IMR-90 (cell line): ENCODE measurements around the gene ITSN1. TPM values are rescaled to one million over a fixed set of nuclear protein-coding genes. Genes with fewer than 3 reads are reported as not detected.

ENCODE experiments used
- ATAC-seq: fragments of 200-7000 bp; cut with Tn5 transposase; 2 replicates; pipeline ENCODE4 v1.9.1; 2020; ENCODE audit warnings: low read depth, mild to moderate bottlenecking, moderate library complexity
- BruUV-seq: library from RNA; stranded (reverse); fragments of 400-500 nt; replicated peaks from 2 replicates; lab custom pipeline; 2021; lab: Mats Ljungman, UMichigan
- CTCF ChIA-PET: fragments of 300-600 bp; formaldehyde crosslinking; extraction: SDS; loops from one replicate; lab custom pipeline; 2021; ENCODE audit warnings: antibody characterized with exemption; lab: Yijun Ruan, JAX
- POLR2A ChIA-PET: fragments of 300-600 bp; sonication (Branson Sonifier 250); formaldehyde crosslinking; loops from one replicate; lab custom pipeline; 2022; ENCODE audit warnings: antibody characterized with exemption; ENCODE audit not compliant: unreplicated experiment; lab: Charles Lee
- DNase-seq: peaks from one replicate; pipeline ENCODE4 v3.0.0; 2013
- H2AFZ ChIP-seq: replicated peaks from 2 replicates; pipeline ENCODE3; 2013; ENCODE audit warnings: low read length, mild to moderate bottlenecking; ENCODE audit not compliant: poor library complexity
- H2AK5ac ChIP-seq: 2 replicates; pipeline ENCODE4 v1.6.1; 2013; ENCODE audit warnings: low read depth, low read length, inconsistent platforms
- H2AK9ac ChIP-seq: replicated peaks from 2 replicates; pipeline ENCODE3; 2013; ENCODE audit warnings: mild to moderate bottlenecking, low read depth, low read length, moderate library complexity; ENCODE audit not compliant: poor library complexity
- H2BK120ac ChIP-seq: 2 replicates; pipeline ENCODE4 v1.6.1; 2013; ENCODE audit warnings: low read depth, low read length, inconsistent platforms
- H2BK15ac ChIP-seq: 3 replicates; pipeline ENCODE4 v1.6.1; 2013; ENCODE audit warnings: low read depth, low read length, inconsistent platforms
- H2BK20ac ChIP-seq: 2 replicates; pipeline ENCODE4 v1.6.1; 2013; ENCODE audit warnings: low read depth, mild to moderate bottlenecking, inconsistent platforms, low read length, moderate library complexity
- H2BK5ac ChIP-seq: 2 replicates; pipeline ENCODE4 v1.6.1; 2013; ENCODE audit warnings: mild to moderate bottlenecking, low read depth, low read length, inconsistent platforms; ENCODE audit not compliant: poor library complexity, severe bottlenecking
- H3K14ac ChIP-seq: replicated peaks from 2 replicates; pipeline ENCODE4 v1.6.1; 2013; ENCODE audit warnings: low read depth, low read length, inconsistent platforms
- H3K18ac ChIP-seq: 2 replicates; pipeline ENCODE4 v1.6.1; 2013; ENCODE audit warnings: low read depth, low read length, control low read depth
- H3K23ac ChIP-seq: 2 replicates; pipeline ENCODE4 v1.6.1; 2013; ENCODE audit warnings: low read depth, low read length, inconsistent platforms
- H3K27ac ChIP-seq: 2 replicates; pipeline ENCODE4 v1.5.1; 2013; ENCODE audit warnings: mild to moderate bottlenecking, control low read depth, low read length; ENCODE audit not compliant: insufficient read depth
- H3K27me3 ChIP-seq: 2 replicates; pipeline ENCODE4 v1.6.1; 2013; ENCODE audit warnings: low read length; ENCODE audit not compliant: control insufficient read depth, insufficient read depth
- H3K36me3 ChIP-seq: 2 replicates; pipeline ENCODE4 v1.6.1; 2013; ENCODE audit warnings: low read length, mixed read lengths; ENCODE audit not compliant: control insufficient read depth, insufficient read depth
- H3K4ac ChIP-seq: 2 replicates; pipeline ENCODE4 v1.6.1; 2013; ENCODE audit warnings: low read depth, low read length, inconsistent platforms
- H3K4me1 ChIP-seq: 2 replicates; pipeline ENCODE4 v1.6.1; 2013; ENCODE audit warnings: low read length, mixed read lengths; ENCODE audit not compliant: control insufficient read depth, insufficient read depth
- H3K4me2 ChIP-seq: 2 replicates; pipeline ENCODE4 v1.6.1; 2013; ENCODE audit warnings: low read depth, mild to moderate bottlenecking, control low read depth, low read length, moderate library complexity
- H3K4me3 ChIP-seq: 2 replicates; pipeline ENCODE4 v1.5.1; 2013; ENCODE audit warnings: low read depth, mild to moderate bottlenecking, control low read depth, low read length, moderate library complexity; ENCODE audit not compliant: insufficient read depth
- H3K56ac ChIP-seq: 2 replicates; pipeline ENCODE4 v1.6.1; 2013; ENCODE audit warnings: low read length, inconsistent platforms; ENCODE audit not compliant: insufficient read depth; ENCODE audit errors: extremely low read depth
- H3K79me1 ChIP-seq, 2 experiments: 2 replicates each; pipeline ENCODE4 v1.6.1; 2013; ENCODE audit warnings: low read length in 2 of 2, inconsistent platforms in 1 of 2, low read depth in 1 of 2
- H3K9ac ChIP-seq: 2 replicates; pipeline ENCODE4 v1.6.1; 2013; ENCODE audit warnings: low read depth, low read length, control low read depth
- H3K9me1 ChIP-seq: 2 replicates; pipeline ENCODE4 v1.6.1; 2013; ENCODE audit warnings: low read length, inconsistent platforms; ENCODE audit not compliant: insufficient read depth
- H3K9me3 ChIP-seq: 2 replicates; pipeline ENCODE4 v1.6.1; 2013; ENCODE audit warnings: low read length; ENCODE audit not compliant: control insufficient read depth, insufficient read depth
- H4K20me1 ChIP-seq: 2 replicates; pipeline ENCODE4 v1.6.1; 2013; ENCODE audit warnings: low read length, inconsistent platforms; ENCODE audit not compliant: insufficient read depth
- H4K5ac ChIP-seq: 2 replicates; pipeline ENCODE4 v1.6.1; 2013; ENCODE audit warnings: mild to moderate bottlenecking, low read depth, low read length, control low read depth
- H4K8ac ChIP-seq, 2 experiments: 2 replicates each; pipeline ENCODE4 v1.6.1; 2013; ENCODE audit warnings: low read depth in 2 of 2, low read length in 2 of 2, control low read depth in 1 of 2, inconsistent platforms in 1 of 2
- H4K91ac ChIP-seq: 2 replicates; pipeline ENCODE4 v1.6.1; 2013; ENCODE audit warnings: low read depth, low read length, inconsistent platforms; ENCODE audit not compliant: insufficient read depth
- BHLHE40 ChIP-seq: fragments of 150-350 bp; IDR thresholded peaks from 2 replicates; pipeline ENCODE4 v1.6.1; 2016; ENCODE audit warnings: mild to moderate bottlenecking, low read depth, low read length
- CHD1 ChIP-seq: IDR thresholded peaks from 2 replicates; pipeline ENCODE4 v1.6.1; 2012; ENCODE audit warnings: low read depth, low read length, improper control_type of control experiment
- ELK1 ChIP-seq: fragments of 150-350 bp; IDR thresholded peaks from 2 replicates; pipeline ENCODE4 v1.6.1; 2016; ENCODE audit warnings: low read depth, mild to moderate bottlenecking, low read length, moderate library complexity, borderline replicate concordance
- FOS ChIP-seq: fragments of 150-350 bp; IDR thresholded peaks from 2 replicates; pipeline ENCODE4 v1.6.1; 2016; ENCODE audit warnings: low read depth, low read length
- MAZ ChIP-seq: IDR thresholded peaks from 2 replicates; pipeline ENCODE4 v1.6.1; 2012; ENCODE audit warnings: low read depth, mild to moderate bottlenecking, low read length, improper control_type of control experiment, moderate library complexity, borderline replicate concordance
- MXI1 ChIP-seq: IDR thresholded peaks from 2 replicates; pipeline ENCODE4 v1.6.1; 2012; ENCODE audit warnings: low read depth, mild to moderate bottlenecking, low read length, moderate library complexity, borderline replicate concordance
- NFE2L2 ChIP-seq: fragments of 150-350 bp; IDR thresholded peaks from 2 replicates; pipeline ENCODE4 v1.6.1; 2016; ENCODE audit warnings: low read depth, mild to moderate bottlenecking, low read length
- POLR2A ChIP-seq: IDR thresholded peaks from 2 replicates; pipeline ENCODE4 v1.6.1; 2012; ENCODE audit warnings: mild to moderate bottlenecking, low read depth, low read length
- RAD21 ChIP-seq: IDR thresholded peaks from 2 replicates; pipeline ENCODE4 v1.6.1; 2012; ENCODE audit warnings: low read length, improper control_type of control experiment
- RCOR1 ChIP-seq: IDR thresholded peaks from 2 replicates; pipeline ENCODE4 v1.6.1; 2012; ENCODE audit warnings: mild to moderate bottlenecking, low read length, improper control_type of control experiment; ENCODE audit not compliant: insufficient replicate concordance
- RFX5 ChIP-seq: IDR thresholded peaks from 2 replicates; pipeline ENCODE4 v1.8.0; 2012; ENCODE audit warnings: low read depth, mild to moderate bottlenecking, low read length, moderate library complexity
- SMC3 ChIP-seq: fragments of 150-350 bp; IDR thresholded peaks from 2 replicates; pipeline ENCODE4 v1.6.1; 2016; ENCODE audit warnings: low read depth, mild to moderate bottlenecking, antibody characterized with exemption, low read length, moderate library complexity
- WGBS, 2 experiments: methylation state at CpG; one replicate each; pipeline versions ENCODE4 v1.1.5 to v1.1.7; 2013; ENCODE audit warnings: missing lambda C conversion rate in 2 of 2; ENCODE audit not compliant: insufficient read length in 1 of 2; ENCODE audit errors: extremely low coverage in 2 of 2; 5-methylcytosine and 5-hydroxymethylcytosine counted together
- dilution Hi-C: fragments of 300-500 bp; cut with HindIII; formaldehyde crosslinking; loops from one replicate; pipeline ENCODE4 v1.14.3; 2018; ENCODE audit warnings: low sequenced_read_pairs; ENCODE audit not compliant: unreplicated experiment
- in situ Hi-C: fragments of 300-500 bp; cut with MboI; formaldehyde crosslinking; loops from 3 replicates; pipeline ENCODE4 v1.14.3; 2019; ENCODE audit warnings: low sequenced_read_pairs, inconsistent platforms, mixed read lengths
- intact Hi-C: fragments of 100-400 bp; cut with micrococcal nuclease; formaldehyde crosslinking; loops from 2 replicates; pipeline ENCODE4 v1.10.0; 2022
- polyA plus RNA-seq, 3 experiments: library from polyadenylated mRNA; depleted of rRNA; stranded (reverse); fragments of >200 nt; gene quantifications; 2 replicates each; pipeline ENCODE4 v1.2.3, GENCODE V29; 2012; ENCODE audit warnings: low replicate concordance in 1 of 3
- total RNA-seq: library from RNA; depleted of rRNA; stranded (reverse); fragments of >200 nt; gene quantifications from 2 replicates; pipeline ENCODE4 v1.2.3, GENCODE V29; 2012
- TF ChIP-seq, protein P1 (sequence below): fragments of 150-350 bp; IDR thresholded peaks from 2 replicates; pipeline ENCODE4 v1.6.1; 2017; ENCODE audit warnings: mild to moderate bottlenecking, antibody characterized with exemption, low read length, low read depth
- TF ChIP-seq, protein P2 (sequence below): conservative IDR thresholded peaks from 2 replicates; pipeline ENCODE4 v1.5.1; 2012; ENCODE audit warnings: mild to moderate bottlenecking, low read depth, low read length, improper control_type of control experiment

Gene ITSN1
- total and polyA plus RNA-seq, 2 of the 4 experiments (the other 2 are of a cell fraction) = 45.4 to 62.0 TPM

GRCh38 chr21:33641352-33642026 lies 812 bp upstream of the ITSN1 start, which contains the start of gene CRYZL1:
Gene CRYZL1 (minus strand): TSS chr21:33641741. CDS start chr21:33631551, 10,190 bp downstream.
- intact Hi-C loops (loop anchor here (5.0 kb wide), 1 partner anchor 186 kb away; no protein-coding TSS in a partner anchor), dilution Hi-C loops (no loop called here), in situ Hi-C loops (loop anchor here (10.0 kb wide), 1 partner anchor 243 kb away; no protein-coding TSS in a partner anchor)
- Histone ChIP-seq H3K14ac (peak within 1 kb of the TSS; percentile 99), H3K27me3 (no peaks in the 10 kb centered on the region), H3K4ac (peak within 1 kb of the TSS; percentile 98), H3K4me2 (peak within 1 kb of the TSS; percentile 94), H2BK5ac (peak within 1 kb of the TSS; percentile 95), H4K5ac (peak within 1 kb of the TSS; percentile 71), H3K9me3 (no peaks in the 10 kb centered on the region), H3K18ac (peak within 1 kb of the TSS; percentile 73), H4K20me1 (no peaks in the 10 kb centered on the region; the same call in 1 of the 2 replicates), H3K56ac (peak within 1 kb of the TSS; percentile 98), H3K27ac (peak within 1 kb of the TSS; percentile 91), H3K79me1 (peaks cover 19 to 63% of the 10 kb centered on the region in 2 experiments), H4K91ac (peak within 1 kb of the TSS; percentile 95), H3K4me1 (peaks cover 4% of the 10 kb centered on the region; the same call in 1 of the 2 replicates), H3K9me1 (no peaks in the 10 kb centered on the region; the same call in 1 of the 2 replicates), H2BK120ac (peak within 1 kb of the TSS; percentile 94), H2AK5ac (peak within 1 kb of the TSS; percentile 80), H2BK15ac (peak within 1 kb of the TSS; percentile 72; the same call in 1 of the 3 replicates), H2BK20ac (peak within 1 kb of the TSS; percentile 83), H3K23ac (peak within 1 kb of the TSS; percentile 97), H2AFZ (peak within 1 kb of the TSS; percentile 96), H3K4me3 (peak within 1 kb of the TSS; percentile 96), H4K8ac (peak within 1 kb of the TSS; percentile 60 to 99), H2AK9ac (peak within 1 kb of the TSS; percentile 93), H3K9ac (peak within 1 kb of the TSS; percentile 93), H3K36me3 (no peaks in the 10 kb centered on the region)
- BruUV-seq = no TSS peak
- POLR2A ChIA-PET = no interaction called here
- peak; percentile 99 for DNase-seq
- 0% methylated on average over 14 of the region's 38 CpGs; no CpG with 5 or more reads in 1 of the 2 experiments for WGBS, 2 experiments
- CTCF ChIA-PET = no interaction called here
- ATAC-seq = peak; percentile 82
- no peak for TF ChIP-seq BHLHE40
- no peak for TF ChIP-seq MAZ
- TF ChIP-seq, protein P1, sequence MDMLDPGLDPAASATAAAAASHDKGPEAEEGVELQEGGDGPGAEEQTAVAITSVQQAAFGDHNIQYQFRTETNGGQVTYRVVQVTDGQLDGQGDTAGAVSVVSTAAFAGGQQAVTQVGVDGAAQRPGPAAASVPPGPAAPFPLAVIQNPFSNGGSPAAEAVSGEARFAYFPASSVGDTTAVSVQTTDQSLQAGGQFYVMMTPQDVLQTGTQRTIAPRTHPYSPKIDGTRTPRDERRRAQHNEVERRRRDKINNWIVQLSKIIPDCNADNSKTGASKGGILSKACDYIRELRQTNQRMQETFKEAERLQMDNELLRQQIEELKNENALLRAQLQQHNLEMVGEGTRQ = peak; percentile 2; the same call in 1 of the 2 replicates
- TF ChIP-seq, protein P2, sequence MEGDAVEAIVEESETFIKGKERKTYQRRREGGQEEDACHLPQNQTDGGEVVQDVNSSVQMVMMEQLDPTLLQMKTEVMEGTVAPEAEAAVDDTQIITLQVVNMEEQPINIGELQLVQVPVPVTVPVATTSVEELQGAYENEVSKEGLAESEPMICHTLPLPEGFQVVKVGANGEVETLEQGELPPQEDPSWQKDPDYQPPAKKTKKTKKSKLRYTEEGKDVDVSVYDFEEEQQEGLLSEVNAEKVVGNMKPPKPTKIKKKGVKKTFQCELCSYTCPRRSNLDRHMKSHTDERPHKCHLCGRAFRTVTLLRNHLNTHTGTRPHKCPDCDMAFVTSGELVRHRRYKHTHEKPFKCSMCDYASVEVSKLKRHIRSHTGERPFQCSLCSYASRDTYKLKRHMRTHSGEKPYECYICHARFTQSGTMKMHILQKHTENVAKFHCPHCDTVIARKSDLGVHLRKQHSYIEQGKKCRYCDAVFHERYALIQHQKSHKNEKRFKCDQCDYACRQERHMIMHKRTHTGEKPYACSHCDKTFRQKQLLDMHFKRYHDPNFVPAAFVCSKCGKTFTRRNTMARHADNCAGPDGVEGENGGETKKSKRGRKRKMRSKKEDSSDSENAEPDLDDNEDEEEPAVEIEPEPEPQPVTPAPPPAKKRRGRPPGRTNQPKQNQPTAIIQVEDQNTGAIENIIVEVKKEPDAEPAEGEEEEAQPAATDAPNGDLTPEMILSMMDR = no peak
- TF ChIP-seq NFE2L2 = no peak
- no peak for TF ChIP-seq ELK1
- TF ChIP-seq SMC3 = no peak
- TF ChIP-seq RFX5 = no peak
- TF ChIP-seq MXI1 = no peak
- no peak; the same call in 1 of the 2 replicates for TF ChIP-seq RAD21
- TF ChIP-seq POLR2A = peak; percentile 69
- TF ChIP-seq RCOR1 = no peak
- TF ChIP-seq CHD1 = no peak
- peak; percentile 30; the same call in 1 of the 2 replicates for TF ChIP-seq FOS
